ENCODE data around the gene OVOL2. TPM values are rescaled to one million over a fixed set of nuclear protein-coding genes. Genes with fewer than 3 reads are reported as not detected.
"Not testable (repeated sequence)": the region's sequence is repeated elsewhere in the genome, so short reads cannot be mapped to it uniquely, and the experiment has no call there.

Gene OVOL2
- total and polyA plus RNA-seq, 9 donors = 0.15 to 11.4 (median 0.72) TPM; not detected in 4

DNA sequence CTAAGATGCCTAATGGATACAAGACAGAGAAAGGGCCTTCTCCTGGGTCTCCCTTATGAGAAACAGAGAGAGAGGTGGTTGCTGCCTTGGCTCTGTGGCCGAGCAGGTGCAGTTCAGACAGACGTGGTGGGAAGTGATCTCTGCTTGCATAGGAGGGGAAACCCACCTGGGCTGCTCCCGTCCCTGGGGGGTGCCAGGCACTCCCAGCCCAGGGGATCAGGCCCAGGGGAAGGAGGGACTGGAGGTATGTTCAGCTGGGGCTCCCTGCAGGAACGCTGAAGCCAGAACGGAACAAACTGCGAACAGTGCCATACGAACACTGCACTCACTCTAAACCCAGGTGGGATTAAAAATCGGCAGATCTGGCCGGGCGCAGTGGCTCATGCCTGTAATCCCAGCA is 35.7 kb upstream of the OVOL2 start:
- whole genome bisulfite sequencing, 3 donors = 72 to 77% (median 73%) methylated on average over 10 of the region's 10 CpGs
- no peak for DNase-seq
- intact Hi-C loops (cut with DNase I) = no loop called here

DNA sequence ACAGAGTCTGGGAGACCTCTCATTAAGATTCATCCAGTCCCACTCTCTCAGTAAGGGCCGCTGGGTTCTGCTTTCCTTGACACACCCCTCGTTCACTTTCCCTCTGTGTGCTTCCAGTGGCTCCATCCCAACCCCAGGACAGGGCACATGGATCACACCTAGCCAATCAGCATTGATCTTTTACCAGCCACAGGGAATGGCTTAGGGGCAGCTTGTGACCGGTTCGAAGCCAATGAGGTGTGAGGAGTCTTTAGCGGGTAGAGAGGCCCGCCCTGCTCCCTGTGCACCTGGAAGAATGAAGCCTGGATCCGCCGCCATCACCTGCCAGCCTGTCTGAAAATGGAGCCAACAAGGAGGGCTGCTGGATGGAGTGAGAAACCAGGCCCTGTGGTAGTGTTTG is 35.2 kb upstream of the OVOL2 start:
- no peaks in the 10 kb centered on the region for H3K36me3 ChIP-seq
- intact Hi-C loops (cut with DNase I) = no loop called here
- H3K4me3 ChIP-seq = no peak overlapping the region
- 75 to 86% (median 83%) methylated on average over 7 to 8 of the region's 8 CpGs for WGBS, 3 donors
- H3K27ac ChIP-seq = no peak overlapping the region
- TF ChIP-seq POLR2A (IDR thresholded peaks at IDR 0.05) = no peak
- TF ChIP-seq CTCF (IDR thresholded peaks at IDR 0.05) = no peak
- no peaks in the 10 kb centered on the region for H3K27me3 ChIP-seq
- no peaks in the 10 kb centered on the region for H3K9me3 ChIP-seq
- no peaks in the 10 kb centered on the region for H3K4me1 ChIP-seq (ENCODE audit: insufficient read depth)
- DNase-seq = no peak

More for the DNA sequence above, 35.7 kb upstream of the OVOL2 start:
- H3K4me3 ChIP-seq = no peak overlapping the region
- no peaks in the 10 kb centered on the region for H3K36me3 ChIP-seq
- H3K9me3 ChIP-seq = no peaks in the 10 kb centered on the region
- H3K27ac ChIP-seq = no peak overlapping the region
- H3K27me3 ChIP-seq = no peaks in the 10 kb centered on the region
- TF ChIP-seq EP300 (IDR thresholded peaks at IDR 0.05) (no peak), CTCF (IDR thresholded peaks at IDR 0.05) (no peak), POLR2A (IDR thresholded peaks at IDR 0.05) (no peak)
- H3K4me1 ChIP-seq (ENCODE audit: insufficient read depth) = no peaks in the 10 kb centered on the region

GRCh38 chr20:18091623-18092022 is 33.9 kb upstream of the OVOL2 start:
- no peak for DNase-seq
- intact Hi-C loops (cut with DNase I) = no loop called here
- no peak overlapping the region for H3K27ac ChIP-seq
- 70 to 79% (median 71%) methylated on average over 7 of the region's 7 CpGs for WGBS, 3 donors
- H3K27me3 ChIP-seq = no peaks in the 10 kb centered on the region
- H3K4me1 ChIP-seq (ENCODE audit: insufficient read depth) = no peaks in the 10 kb centered on the region
- no peak overlapping the region for H3K4me3 ChIP-seq
- TF ChIP-seq CTCF (IDR thresholded peaks at IDR 0.05) (no peak), POLR2A (IDR thresholded peaks at IDR 0.05) (no peak), EP300 (IDR thresholded peaks at IDR 0.05) (no peak)
- H3K36me3 ChIP-seq = no peaks in the 10 kb centered on the region
- no peaks in the 10 kb centered on the region for H3K9me3 ChIP-seq

DNA sequence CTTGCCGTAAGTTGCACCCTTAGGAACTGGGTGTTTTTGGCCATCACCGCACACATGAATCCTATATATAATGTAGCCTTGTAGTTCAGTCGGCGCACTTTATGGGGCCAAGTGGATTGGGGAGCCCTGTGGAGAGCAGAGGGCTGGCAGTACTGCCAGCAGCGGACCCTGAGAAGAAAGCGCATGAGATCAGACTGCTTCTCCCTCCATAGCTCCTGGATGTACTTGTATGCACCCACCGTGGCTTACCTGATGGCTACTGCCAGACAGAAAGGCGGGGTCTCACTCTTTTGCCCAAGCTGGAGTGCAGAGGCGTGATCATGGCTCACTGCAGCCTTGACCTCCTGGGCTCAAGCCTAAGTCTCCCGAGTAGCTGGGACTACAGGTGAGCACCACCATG is 32.8 kb upstream of the OVOL2 start:
- no peaks in the 10 kb centered on the region for H3K9me3 ChIP-seq
- TF ChIP-seq POLR2A (IDR thresholded peaks at IDR 0.05) = no peak
- TF ChIP-seq EP300 (IDR thresholded peaks at IDR 0.05) = no peak
- TF ChIP-seq CTCF (IDR thresholded peaks at IDR 0.05) = no peak
- H3K27me3 ChIP-seq = no peaks in the 10 kb centered on the region
- no peak for DNase-seq
- H3K4me3 ChIP-seq = no peak overlapping the region
- 85 to 92% (median 87%) methylated on average over 10 of the region's 10 CpGs for WGBS, 3 donors
- intact Hi-C loops (cut with DNase I) = no loop called here
- no peak overlapping the region for H3K27ac ChIP-seq
- H3K4me1 ChIP-seq (ENCODE audit: insufficient read depth) = no peaks in the 10 kb centered on the region
- no peaks in the 10 kb centered on the region for H3K36me3 ChIP-seq

GRCh38 chr20:18090044-18090443 is 32.3 kb upstream of the OVOL2 start:
- H3K4me3 ChIP-seq = no peak overlapping the region
- H3K9me3 ChIP-seq = no peaks in the 10 kb centered on the region
- no peak for DNase-seq
- TF ChIP-seq CTCF (IDR thresholded peaks at IDR 0.05) (no peak), EP300 (IDR thresholded peaks at IDR 0.05) (no peak), POLR2A (IDR thresholded peaks at IDR 0.05) (no peak)
- no peaks in the 10 kb centered on the region for H3K36me3 ChIP-seq
- WGBS, 3 donors = 14 to 25% (median 14%) methylated on average over 3 of the region's 3 CpGs
- H3K4me1 ChIP-seq (ENCODE audit: insufficient read depth) = no peaks in the 10 kb centered on the region
- no peaks in the 10 kb centered on the region for H3K27me3 ChIP-seq
- intact Hi-C loops (cut with DNase I) = no loop called here
- H3K27ac ChIP-seq = no peak overlapping the region

DNA sequence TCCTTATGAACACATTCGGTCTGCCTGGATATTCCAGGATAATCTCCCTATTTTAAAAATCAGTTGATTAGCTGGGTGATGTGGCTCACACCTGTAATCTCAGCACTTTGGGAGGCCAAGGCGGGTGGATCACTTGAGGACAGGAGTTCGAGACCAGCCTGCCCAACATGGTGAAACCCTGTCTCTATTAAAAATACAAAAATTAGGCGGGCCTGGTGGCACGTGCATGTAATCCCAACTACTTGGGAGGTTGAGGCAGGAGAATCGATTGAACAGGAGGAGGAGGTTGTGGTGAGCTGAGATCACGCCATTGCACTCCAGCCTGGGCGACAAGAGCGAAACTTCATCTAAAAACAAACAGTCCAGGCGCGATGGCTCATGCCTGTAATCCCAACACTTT is 31.1 kb upstream of the OVOL2 start:
- DNase-seq; H3K27me3 ChIP-seq; H3K9me3 ChIP-seq; H3K36me3 ChIP-seq; H3K4me1 ChIP-seq (ENCODE audit: insufficient read depth); H3K27ac ChIP-seq; intact Hi-C loops (cut with DNase I); H3K4me3 ChIP-seq: not testable (repeated sequence)
- WGBS, 3 donors = 87 to 95% (median 89%) methylated on average over 11 of the region's 11 CpGs

DNA sequence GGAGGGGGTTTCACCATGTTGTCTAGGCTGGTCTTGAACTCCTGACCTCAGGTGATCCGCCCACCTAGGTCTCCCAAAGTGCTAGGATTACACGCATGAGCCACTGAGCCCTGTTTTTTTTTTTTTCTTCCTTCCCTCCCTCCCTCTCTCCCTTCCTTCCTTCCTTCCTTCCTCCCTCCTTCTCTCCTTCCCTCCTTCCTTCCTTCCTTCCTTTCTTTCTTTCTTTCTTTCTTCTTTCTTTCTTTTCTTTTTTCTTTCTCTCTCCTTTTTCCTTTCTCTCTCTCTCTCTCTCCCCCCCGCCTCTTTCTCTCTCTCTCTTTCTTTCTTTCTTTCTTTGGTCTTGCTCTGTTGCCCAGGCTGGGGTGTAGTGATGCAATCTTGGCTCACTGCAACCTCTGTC is 30.6 kb upstream of the OVOL2 start:
- 80 to 84% (median 83%) methylated on average over 3 of the region's 3 CpGs for WGBS, 3 donors
- H3K27me3 ChIP-seq; H3K36me3 ChIP-seq; DNase-seq; intact Hi-C loops (cut with DNase I); H3K9me3 ChIP-seq; H3K27ac ChIP-seq; H3K4me1 ChIP-seq (ENCODE audit: insufficient read depth); H3K4me3 ChIP-seq: not testable (repeated sequence)

Data from ovary (tissue), 9 donors.